Stimulated activated CD4-positive, alpha-beta T cell treated with anti-CD3 and anti-CD28 coated beads, Interleukin-15, amount 100 ng/mL, for 1 hour (primary cell): Measurements from ENCODE around the gene QSOX2.
"Not testable (repeated sequence)": the region's sequence is repeated elsewhere in the genome, so short reads cannot be mapped to it uniquely, and the experiment has no call there.

Experiments used
- DNase-seq, 2 donors: peaks; one replicate each; pipeline ENCODE4 v3.0.0-alpha.2; 2020; ENCODE audit warnings: low read depth in 1 of 2, low spot score in 1 of 2

Gene QSOX2

DNA sequence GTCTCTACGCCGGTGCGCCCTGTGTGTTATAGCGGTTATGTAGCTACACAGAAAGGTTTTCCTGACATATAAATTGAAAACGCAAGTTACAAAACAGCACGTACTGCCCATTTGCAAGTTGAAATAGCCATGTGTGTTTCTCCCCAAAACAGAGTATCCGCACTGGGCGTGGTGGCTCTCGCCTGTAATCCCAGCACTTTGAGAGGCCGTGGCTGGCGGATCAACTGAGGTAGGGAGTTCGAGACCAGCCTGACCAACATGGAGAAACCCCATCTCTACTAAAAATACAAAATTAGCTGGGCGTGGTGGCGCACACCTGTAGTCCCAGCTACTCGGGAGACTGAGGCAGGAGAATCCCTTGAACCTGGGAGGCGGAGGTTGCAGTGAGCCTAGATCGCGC is 21.0 kb upstream of the QSOX2 start:
- DNase-seq, result not testable (repeated sequence)

GRCh38 chr9:136265561-136266355 is 20.1 kb upstream of the QSOX2 start:
- DNase-seq, result no peak

- DNase-seq, result no peak
Observed at GRCh38 chr9:136264441-136265405, 19.1 kb upstream of the QSOX2 start.

- no peak for DNase-seq
Observed at GRCh38 chr9:136264031-136264430, 18.4 kb upstream of the QSOX2 start.

DNA sequence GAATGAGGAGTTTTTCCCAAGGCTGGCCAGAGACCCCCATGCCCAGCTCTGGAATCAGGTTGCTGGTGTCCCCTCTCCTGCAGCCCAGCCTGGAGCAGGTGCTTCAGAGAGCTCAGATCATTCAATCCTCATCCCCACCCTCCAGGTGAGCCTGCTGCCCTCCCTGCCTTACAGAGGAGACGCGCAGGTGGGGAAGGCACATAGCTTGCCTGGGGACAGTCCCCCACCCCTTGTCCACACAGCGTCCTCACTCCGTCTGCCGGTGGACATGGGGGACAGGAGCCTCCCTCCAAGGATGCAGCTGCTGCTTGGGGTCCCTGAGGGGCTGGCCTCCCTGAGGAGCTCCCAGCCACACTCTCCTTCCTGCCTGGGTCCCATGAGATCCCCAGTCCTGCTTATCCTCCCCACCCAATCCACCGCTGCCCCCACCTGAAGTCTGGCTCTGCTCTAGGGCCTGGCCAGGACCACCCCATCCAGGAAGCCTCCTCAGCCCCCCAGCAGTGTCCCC is 17.1 kb upstream of the QSOX2 start:
- DNase-seq, result no peak

- DNase-seq, result no peak
Observed at GRCh38 chr9:136261686-136262430, 16.2 kb upstream of the QSOX2 start.

GRCh38 chr9:136260936-136261472 is 15.4 kb upstream of the QSOX2 start:
- DNase-seq, result no peak

GRCh38 chr9:136260521-136260920 is 14.9 kb upstream of the QSOX2 start:
- no peak for DNase-seq

DNA sequence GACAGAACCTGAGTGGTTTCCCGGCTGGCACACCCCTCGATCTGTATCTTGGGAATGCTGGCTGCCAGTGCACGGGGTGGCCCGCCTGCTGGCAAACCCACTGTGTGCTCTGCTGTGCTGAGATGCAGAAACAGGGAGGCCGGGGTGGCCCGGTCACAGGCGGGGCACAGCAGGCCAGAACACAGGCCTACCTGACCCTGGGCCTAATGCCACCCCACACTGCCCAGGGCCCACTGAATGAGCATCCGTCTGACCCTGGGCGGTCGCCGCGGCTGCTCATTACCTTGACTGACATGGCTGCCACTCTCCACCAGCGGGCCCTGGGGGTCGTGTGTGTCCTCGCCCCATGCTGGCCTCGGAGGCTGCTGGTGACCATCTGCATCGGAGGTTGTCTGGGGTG is 14.2 kb upstream of the QSOX2 start:
- no peak for DNase-seq

DNA sequence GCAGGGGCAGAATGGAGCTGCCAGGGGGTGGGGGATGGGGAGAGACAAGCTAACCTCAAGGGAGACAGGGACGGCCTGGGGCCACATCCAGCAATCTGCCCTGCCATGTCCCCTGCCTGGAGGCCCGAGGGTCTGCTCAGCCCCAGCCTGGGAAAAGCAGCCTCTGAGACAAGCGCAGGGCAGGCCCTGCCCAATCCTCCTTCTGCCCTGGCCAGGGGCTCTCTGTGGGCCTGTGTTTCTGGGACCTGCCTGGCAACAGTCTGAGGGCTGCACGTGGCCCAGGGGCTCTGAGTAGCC is 13.9 kb upstream of the QSOX2 start:
- DNase-seq, result no peak

DNA sequence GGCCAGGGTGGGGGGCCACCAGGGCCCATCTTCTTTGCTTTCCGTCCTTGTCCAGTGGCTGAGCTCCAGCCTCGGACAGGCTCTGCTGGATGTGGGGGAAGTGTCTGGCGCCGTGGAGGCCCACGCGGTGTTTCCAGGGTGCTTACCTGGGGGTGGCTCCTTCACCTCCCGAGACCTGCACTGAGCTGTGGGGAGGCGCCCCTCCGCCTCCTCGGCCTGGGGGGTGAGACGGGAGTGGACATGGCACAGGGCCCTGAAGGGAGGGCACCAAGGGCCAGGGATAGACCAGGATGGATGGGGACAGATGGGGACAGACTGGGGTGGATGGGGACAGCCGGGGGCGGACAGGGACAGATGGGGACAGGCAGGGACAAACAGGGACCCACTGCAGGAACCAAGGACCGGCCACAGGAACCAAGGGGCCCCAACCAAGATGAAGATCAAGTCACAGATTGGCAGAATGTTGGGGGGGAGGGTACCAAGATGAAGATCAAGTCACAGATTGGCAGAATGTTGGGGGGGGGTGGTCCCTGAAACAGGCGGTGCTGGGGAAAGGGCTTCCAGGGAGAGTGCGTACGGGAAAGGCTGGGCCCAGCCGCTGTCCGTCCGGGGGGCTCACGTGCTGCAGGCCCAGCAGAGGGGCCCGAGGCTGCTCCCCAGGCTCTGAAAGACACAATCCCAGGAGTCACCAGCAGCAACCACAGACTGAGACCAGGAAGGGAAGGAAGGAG is 13.3 kb upstream of the QSOX2 start:
- DNase-seq, result no peak

- no peak for DNase-seq
Observed at GRCh38 chr9:136258299-136258625, 12.7 kb upstream of the QSOX2 start.

- no peak for DNase-seq
Observed at GRCh38 chr9:136257381-136258298, 12.0 kb upstream of the QSOX2 start.

GRCh38 chr9:136255896-136256890 is 10.6 kb upstream of the QSOX2 start:
- no peak for DNase-seq

- no peak for DNase-seq
Observed at GRCh38 chr9:136255166-136255538, 9.5 kb upstream of the QSOX2 start.

DNA sequence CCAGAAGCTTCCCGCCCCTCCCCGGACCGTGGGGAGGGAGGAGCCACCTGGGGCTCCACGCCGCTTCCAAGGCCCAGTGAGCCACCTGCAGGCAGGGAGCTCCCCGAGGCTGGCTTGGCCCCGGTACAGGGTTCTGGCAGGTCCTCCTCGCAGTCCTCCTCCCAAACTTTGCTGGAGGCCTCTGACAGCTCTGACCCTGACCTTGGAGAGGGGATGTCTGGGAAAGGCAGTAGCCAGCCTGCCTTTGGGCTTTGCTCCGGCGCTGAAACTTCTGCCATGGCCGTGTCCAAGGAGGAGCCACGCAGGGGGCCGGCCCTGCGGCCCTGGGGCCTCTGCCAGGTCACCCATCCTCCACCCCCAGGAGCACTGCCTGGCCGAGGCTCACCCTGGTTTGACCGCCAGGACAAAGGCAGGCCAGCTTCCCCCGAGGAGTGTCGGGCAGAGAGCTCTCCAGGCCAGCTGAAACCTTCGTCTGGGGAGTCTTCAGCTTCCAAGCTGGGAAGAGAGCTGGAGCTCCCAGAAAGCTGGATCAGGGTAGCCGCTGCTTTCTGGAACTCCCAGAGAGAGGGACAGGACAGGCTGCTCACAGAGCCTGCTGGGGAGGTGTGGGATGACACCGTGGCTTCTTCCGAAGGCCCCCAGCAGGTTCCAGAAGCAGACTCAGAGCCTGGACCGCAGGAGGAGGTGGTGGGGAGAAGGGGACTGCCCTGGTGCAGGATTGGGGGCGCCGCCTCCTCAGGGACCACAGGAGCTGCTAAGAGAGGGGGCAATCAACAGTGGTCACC is 9.0 kb upstream of the QSOX2 start:
- DNase-seq, result no peak

DNA sequence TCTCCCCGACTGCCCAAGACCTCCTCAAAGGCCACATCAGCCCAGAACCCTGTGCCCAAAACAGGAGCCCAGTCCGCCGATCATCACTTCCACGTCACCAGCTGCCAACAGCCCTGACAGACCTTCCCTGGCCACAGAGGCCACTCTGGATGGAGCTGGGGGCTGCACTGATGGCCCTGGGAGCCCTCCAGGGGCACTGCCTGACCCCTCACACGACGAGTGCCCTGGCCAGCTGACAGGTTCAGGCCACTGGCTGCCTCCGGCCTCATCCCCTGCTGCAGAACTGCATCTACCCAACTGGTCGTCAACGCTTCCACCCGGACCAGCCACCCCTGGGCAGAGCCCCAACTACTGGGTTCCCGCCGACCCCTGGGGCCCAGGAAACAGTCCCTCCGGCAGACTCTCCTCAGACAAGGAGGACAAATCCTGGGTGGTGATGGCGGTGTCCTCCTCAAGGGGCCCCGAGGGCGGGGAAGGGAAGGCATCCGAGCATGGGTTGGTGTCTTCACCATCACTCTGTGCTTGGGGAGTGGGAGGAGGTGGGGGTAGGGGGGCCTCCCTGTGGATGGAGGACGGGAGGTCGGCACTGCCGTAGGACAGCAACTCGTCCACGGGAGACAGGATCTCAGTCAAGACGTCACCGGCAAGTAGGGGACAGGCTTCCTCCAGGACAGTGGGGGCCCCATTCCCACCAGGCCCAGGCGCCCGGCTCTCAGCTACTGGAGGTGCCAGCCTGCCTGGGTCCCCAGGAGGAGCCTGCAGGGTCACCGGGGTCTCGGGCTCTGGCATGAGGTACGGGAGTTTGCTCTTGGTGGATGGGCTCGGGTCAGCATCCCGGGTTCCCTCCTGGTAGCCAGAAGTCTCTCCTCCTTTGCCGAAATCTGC is 7.9 kb upstream of the QSOX2 start:
- DNase-seq, result no peak
